GM19023 (cell line): ENCODE data around the gene PCBP3.
"Not testable (repeated sequence)": the region's sequence is repeated elsewhere in the genome, so short reads cannot be mapped to it uniquely, and the experiment has no call there.

Experiments used
- ATAC-seq: cut with Tn5 transposase; IDR thresholded peaks from one replicate; pipeline ENCODE4 v1.9.1; 2021; ENCODE audit warnings: mild to moderate bottlenecking, moderate library complexity; ENCODE audit not compliant: unreplicated experiment

PCBP3 gene

DNA sequence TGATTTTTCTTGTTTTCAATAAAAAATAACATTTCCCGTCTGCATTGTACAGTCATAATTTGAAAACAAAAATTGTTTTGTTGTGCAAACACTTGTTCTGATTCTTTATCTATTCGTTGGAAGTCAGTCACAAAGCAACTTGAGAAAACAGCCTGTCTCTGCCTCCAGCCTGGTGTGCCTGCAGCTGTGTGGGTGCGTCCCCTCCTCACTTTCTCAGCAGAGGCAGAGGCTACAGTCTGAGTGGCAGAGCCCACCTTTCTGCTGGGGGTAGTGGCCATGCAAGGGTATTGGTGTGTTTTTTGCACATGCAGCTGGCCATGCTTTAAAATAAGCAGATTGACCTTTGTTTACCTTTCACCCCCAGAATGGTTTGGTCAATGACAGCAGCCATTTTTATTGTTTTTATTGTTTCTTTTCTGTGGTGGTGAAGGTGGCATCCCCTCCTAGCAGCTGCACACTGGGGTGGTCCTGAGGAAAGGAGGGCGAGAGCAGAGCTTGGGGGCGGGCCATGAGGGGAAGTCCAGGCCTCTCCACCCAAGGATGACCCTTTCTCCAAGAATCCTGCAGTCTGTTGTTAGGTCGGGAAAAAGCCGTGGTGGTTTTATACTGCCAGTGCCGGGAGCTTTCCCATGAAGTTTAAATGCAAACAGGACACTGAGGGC, 159.6 kb downstream of the PCBP3 start:
- no peak for ATAC-seq

GRCh38 chr21:45803618-45804340, 160.3 kb downstream of the PCBP3 start:
- no peak for ATAC-seq

GRCh38 chr21:45804809-45805313, 161.3 kb downstream of the PCBP3 start:
- no peak for ATAC-seq

DNA sequence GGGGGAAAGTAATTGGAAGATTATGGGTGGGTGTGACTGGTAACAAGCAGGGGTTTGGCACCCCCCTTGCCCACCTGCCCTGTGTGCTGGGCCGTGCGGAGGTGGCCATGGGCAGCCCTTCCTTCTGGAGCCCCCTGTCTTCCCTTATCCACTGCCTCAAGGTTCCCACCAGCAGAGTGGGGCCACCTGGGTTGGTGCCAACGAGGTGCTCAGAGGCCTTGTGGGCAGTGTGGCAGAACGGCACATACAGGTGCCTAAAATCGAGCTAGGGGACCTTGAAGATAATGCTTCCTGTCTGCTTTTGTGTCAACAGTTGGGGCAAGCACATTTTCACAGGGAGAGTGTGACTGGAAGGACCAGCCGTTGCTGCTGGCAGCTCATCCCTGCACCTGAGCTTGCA, 161.8 kb downstream of the PCBP3 start:
- ATAC-seq = no peak

GRCh38 chr21:45806042-45806441, 162.5 kb downstream of the PCBP3 start:
- ATAC-seq = no peak

DNA sequence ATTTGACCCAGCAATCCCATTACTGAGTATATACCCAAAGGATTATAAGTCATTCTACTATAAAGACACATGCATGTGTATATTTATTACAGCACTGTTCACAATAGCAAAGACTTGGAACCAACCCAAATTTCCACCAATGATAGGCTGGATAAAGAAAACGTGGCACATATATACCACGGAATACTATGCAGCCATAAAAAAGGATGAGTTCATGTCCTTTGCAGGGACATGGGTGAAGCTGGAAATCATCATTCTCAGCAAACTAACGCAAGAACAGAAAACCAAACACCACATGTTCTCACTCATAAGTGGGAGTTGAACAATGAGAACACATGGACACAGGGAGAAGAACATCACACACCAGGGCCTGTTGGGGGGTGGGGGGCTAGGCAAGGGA, 165.1 kb downstream of the PCBP3 start:
- ATAC-seq = not testable (repeated sequence)

GRCh38 chr21:45809421-45809820, 165.9 kb downstream of the PCBP3 start:
- ATAC-seq = no peak

GRCh38 chr21:45811136-45811535, 167.6 kb downstream of the PCBP3 start:
- no peak for ATAC-seq

DNA sequence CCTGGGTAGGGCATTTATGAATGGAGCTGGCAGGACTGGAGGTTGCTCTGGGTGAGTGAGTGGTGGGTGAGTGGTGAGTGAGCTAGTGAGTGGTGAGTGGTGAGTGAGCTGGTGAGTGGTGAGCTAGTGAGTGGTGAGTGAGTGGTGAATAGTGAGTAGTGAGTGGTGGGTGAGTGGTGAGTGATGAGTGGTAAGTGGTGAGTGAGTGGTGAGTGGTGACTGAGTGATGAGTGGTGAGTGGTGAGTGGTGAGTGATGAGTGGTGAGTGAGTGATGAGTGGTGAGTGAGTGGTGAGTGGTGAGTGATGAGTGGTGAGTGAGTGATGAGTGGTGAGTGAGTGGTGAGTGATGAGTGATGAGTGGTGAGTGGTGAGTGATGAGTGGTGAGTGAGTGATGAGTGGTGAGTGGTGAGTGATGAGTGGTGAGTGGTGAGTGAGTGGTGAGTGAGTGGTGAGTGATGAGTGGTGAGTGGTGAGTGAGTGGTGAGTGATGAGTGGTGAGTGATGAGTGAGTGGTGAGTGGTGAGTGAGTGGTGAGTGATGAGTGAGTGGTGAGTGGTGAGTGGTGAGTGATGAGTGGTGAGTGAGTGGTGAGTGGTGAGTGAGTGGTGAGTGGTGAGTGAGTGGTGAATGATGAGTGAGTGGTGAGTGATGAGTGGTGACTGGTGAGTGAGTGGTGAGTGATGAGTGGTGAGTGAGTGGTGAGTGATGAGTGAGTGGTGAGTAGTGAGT, 170.8 kb downstream of the PCBP3 start:
- ATAC-seq = not testable (repeated sequence)

DNA sequence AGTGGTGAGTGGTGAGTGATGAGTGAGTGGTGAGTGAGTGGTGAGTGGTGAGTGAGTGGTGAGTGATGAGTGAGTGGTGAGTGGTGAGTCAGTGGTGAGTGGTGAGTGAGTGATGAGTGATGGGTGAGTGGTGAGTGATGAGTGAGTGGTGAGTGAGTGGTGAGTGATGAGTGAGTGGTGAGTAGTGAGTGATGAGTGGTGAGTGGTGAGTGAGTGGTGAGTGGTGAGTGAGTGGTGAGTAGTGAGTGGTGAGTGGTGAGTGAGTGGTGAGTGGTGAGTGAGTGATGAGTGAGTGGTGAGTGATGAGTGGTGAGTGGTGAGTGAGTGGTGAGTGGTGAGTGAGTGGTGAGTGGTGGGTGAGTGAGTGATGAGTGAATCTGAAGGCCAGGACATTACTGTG, 172.3 kb downstream of the PCBP3 start:
- ATAC-seq = not testable (repeated sequence)

- ATAC-seq = no peak
Observed at GRCh38 chr21:45816794-45817193, 173.3 kb downstream of the PCBP3 start.

DNA sequence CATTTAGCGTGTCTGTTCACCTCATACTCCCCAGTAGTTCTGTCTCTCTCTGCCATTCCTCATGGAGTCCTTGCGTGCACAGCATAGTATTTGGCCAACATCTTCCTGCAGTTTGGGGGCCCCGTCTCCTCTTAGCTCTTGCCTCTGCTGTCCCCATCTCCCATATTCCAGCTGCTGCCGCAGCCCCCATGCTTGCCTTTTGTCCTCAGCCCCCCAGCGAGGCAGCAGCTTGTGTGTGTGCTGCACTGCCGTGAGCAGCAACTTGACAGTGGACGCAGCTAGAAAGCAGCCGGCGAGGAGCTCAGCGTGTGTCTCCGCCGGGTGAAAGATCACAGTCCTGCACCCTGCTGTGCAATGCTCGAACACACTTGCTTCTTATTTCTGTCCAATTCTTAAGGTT, 173.8 kb downstream of the PCBP3 start:
- ATAC-seq = no peak

DNA sequence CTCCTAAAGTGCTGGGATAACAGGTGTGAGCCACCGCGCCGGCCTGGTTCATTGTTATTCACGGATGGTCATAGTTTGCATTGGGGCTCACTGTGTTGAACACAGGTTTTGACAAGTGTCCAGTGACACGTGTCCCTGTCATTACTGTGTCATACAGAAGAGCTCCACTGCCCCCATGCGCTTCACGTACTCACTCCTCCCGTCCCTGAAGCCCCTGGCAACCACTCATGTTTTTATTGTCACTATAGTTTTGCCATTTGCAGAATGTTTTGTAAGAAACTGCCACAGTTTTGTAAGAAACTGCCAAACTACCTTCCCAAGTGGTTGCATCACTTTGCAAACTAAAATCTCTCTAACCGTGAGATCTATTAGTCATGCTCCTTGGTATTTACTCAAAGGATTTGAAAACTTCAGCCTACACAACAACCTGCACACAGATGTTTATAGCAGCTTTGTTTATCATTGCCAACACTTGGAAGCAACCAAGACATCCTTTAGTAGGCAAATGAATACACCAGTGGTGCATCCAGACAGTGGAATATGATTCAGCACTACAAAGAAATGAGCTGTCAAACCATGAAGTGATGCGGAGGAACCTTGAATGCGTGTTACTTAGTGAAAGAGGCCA, 174.9 kb downstream of the PCBP3 start:
- ATAC-seq = no peak

DNA sequence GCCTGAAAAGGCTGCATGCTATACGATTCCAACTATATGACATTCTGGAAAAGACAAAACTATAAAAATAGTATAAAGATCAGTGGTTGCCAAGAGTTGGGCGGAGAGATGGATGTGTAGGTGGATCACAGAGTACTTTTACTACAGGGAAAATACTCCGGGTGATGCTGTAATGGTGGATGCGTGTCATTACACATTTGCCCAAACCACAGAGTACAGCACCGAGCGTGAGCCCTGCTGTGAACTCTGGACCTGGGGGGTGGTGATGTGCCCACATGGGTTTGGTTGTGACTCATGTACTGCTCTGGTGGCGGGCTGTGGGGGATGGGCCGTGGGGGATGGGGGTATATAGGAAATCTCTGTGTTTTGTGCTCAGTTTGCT, 175.4 kb downstream of the PCBP3 start:
- peak; percentile 77 for ATAC-seq

DNA sequence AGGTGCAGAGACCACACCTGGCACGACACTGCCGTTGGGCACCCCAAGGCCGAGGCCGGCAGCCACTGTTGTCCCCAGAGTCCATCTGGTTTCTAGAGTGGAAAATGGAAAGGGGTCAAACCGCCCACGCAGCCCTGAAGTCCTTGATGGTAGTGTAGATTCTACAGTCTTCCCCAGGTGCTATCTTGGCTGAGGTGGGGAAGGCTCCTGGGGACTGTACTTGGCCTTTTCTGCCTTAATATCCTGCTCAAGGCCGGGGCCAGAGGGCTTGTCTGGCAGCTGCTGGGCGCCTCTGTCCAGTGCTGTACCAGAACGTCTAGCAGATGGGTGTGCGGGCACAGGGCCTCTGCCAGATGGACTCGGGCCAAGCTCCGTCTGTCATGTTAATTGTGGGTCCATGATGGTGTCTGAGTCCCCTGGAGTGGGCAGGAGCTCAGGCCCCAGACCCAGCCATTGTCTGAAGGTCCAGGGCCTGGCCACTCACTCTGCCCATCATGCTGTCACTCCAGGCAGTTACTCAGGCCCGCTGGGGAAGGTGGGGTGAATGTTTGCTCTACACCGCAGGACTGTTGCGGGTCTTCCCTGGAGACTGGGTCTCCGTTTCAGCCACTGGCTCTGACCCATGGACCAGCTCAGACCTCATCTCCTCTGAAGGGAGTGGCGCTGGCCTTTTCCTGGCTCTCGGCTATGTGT, 176.1 kb downstream of the PCBP3 start:
- no peak for ATAC-seq

GRCh38 chr21:45820171-45821091, 176.9 kb downstream of the PCBP3 start:
- no peak for ATAC-seq

- ATAC-seq = no peak
Observed at GRCh38 chr21:45821315-45821962, 177.9 kb downstream of the PCBP3 start.

DNA sequence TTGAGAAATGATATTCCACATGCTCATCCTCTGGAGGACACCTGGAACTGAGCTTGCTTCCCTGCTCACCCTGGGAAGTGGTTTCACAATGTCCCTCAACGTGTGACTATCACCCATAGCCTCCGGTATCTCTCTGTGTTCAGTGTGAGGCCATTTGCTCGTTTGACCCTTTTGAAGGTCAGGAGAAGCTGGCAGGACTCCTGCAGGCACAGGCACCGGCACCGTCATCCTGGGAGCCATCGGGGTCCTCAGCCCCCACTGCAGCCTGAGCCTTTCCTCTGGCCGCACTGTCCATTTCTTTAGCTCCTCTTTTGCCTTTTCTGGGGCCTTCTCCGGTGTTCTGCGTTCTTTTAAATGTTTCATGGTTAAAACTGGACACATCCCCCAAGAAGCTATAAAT, 178.5 kb downstream of the PCBP3 start:
- ATAC-seq = no peak

GRCh38 chr21:45822429-45823099, 179.0 kb downstream of the PCBP3 start:
- ATAC-seq = no peak
